NB4 (cell line): ENCODE measurements around the gene PDHA1.

ENCODE experiments used
- MYC ChIP-seq: IDR thresholded peaks from 2 replicates; pipeline ENCODE4 v1.6.1; 2011; ENCODE audit warnings: low read depth, low read length
- POLR2A ChIP-seq: IDR thresholded peaks from 2 replicates; pipeline ENCODE4 v1.6.1; 2011; ENCODE audit warnings: mild to moderate bottlenecking; ENCODE audit not compliant: insufficient read length; ENCODE audit errors: extremely low read depth
- TF ChIP-seq, protein P1 (sequence below): IDR thresholded peaks from one replicate; pipeline ENCODE4 v1.5.1; 2012; ENCODE audit warnings: low read depth, low read length
- TF ChIP-seq, protein P2 (sequence below): IDR thresholded peaks from 2 replicates; pipeline ENCODE4 v1.6.1; 2011; ENCODE audit warnings: low read depth, low read length

DNA sequence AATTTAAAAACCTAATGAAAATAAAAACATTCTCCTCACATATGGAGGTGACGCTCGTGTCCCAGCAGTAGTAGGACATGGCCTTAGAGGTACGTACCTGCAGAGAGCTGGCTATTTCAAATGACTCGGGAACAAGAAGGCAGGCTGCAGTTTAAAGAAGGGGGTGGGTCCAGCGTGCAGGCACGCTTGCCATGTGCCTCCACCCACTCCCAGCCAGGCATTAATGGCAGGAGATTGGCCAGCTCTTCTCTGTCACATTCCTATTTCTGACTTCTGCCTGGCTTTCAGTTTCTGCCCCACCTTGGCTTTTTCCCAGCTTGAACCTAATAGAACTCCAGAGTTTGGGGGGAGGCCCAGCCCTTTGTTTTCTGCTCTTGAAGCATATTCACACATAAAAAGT lies 17.2 kb downstream of the PDHA1 start:
- TF ChIP-seq POLR2A (no peak), MYC (no peak)
- TF ChIP-seq, protein P1, sequence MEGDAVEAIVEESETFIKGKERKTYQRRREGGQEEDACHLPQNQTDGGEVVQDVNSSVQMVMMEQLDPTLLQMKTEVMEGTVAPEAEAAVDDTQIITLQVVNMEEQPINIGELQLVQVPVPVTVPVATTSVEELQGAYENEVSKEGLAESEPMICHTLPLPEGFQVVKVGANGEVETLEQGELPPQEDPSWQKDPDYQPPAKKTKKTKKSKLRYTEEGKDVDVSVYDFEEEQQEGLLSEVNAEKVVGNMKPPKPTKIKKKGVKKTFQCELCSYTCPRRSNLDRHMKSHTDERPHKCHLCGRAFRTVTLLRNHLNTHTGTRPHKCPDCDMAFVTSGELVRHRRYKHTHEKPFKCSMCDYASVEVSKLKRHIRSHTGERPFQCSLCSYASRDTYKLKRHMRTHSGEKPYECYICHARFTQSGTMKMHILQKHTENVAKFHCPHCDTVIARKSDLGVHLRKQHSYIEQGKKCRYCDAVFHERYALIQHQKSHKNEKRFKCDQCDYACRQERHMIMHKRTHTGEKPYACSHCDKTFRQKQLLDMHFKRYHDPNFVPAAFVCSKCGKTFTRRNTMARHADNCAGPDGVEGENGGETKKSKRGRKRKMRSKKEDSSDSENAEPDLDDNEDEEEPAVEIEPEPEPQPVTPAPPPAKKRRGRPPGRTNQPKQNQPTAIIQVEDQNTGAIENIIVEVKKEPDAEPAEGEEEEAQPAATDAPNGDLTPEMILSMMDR, result no peak
- TF ChIP-seq, protein P2, sequence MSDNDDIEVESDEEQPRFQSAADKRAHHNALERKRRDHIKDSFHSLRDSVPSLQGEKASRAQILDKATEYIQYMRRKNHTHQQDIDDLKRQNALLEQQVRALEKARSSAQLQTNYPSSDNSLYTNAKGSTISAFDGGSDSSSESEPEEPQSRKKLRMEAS, result no peak
